ENCODE measurements around the gene NFILZ.
A peak's percentile ranks its signal among the peaks of the same experiment; 100 is the strongest.

The NFILZ gene

GRCh38 chr19:8643860-8644653 lies 13.6 kb downstream of the NFILZ start:
- no peak for DNase-seq

GRCh38 chr19:8648240-8648639 lies 17.8 kb downstream of the NFILZ start:
- no peak for DNase-seq

GRCh38 chr19:8654591-8655339 lies 24.3 kb downstream of the NFILZ start:
- peak; percentile 16 to 58 (median 51) for DNase-seq

GRCh38 chr19:8655340-8655709 lies 24.9 kb downstream of the NFILZ start:
- no peak for DNase-seq

GRCh38 chr19:8657869-8658268 lies 27.4 kb downstream of the NFILZ start:
- no peak for DNase-seq

GRCh38 chr19:8659905-8660304 lies 29.5 kb downstream of the NFILZ start:
- no peak for DNase-seq

GRCh38 chr19:8662263-8662662 lies 31.8 kb downstream of the NFILZ start:
- DNase-seq, result no peak

- peak in 1 of 4 experiments; percentile 28 for DNase-seq
These were observed 33.7 kb downstream of the NFILZ start for GRCh38 chr19:8663920-8664670.

GRCh38 chr19:8664671-8665057 lies 34.2 kb downstream of the NFILZ start:
- no peak for DNase-seq

- no peak for DNase-seq
These were observed 35.2 kb downstream of the NFILZ start for GRCh38 chr19:8665468-8666213.

- DNase-seq, result no peak
These were observed 36.5 kb downstream of the NFILZ start for GRCh38 chr19:8666814-8667405.

GRCh38 chr19:8673276-8673891 lies 43.0 kb downstream of the NFILZ start:
- no peak for DNase-seq

GRCh38 chr19:8675066-8675465 lies 44.6 kb downstream of the NFILZ start:
- no peak for DNase-seq

- no peak for DNase-seq
These were observed 47.9 kb downstream of the NFILZ start for GRCh38 chr19:8678244-8678807.
